ENCODE results near the gene SSR2. TPM values are rescaled to one million over a fixed set of nuclear protein-coding genes. Genes with fewer than 3 reads are reported as not detected.

SSR2 gene
- total RNA-seq, 2 donors from 2014 or later: 147 to 173 TPM

- no peak for DNase-seq (ENCODE audit: low spot score)
- intact Hi-C loops (cut with DNase I): no loop called here
Measured at GRCh38 chr1:155977690-155978324, 42.9 kb downstream of the SSR2 start.

GRCh38 chr1:155976913-155977689, 43.6 kb downstream of the SSR2 start:
- no peak for DNase-seq (ENCODE audit: low spot score)
- intact Hi-C loops (cut with DNase I): no loop called here

GRCh38 chr1:155976062-155976912, 44.5 kb downstream of the SSR2 start:
- DNase-seq (ENCODE audit: low spot score): peak; percentile 88
- intact Hi-C loops (cut with DNase I): no loop called here

DNA sequence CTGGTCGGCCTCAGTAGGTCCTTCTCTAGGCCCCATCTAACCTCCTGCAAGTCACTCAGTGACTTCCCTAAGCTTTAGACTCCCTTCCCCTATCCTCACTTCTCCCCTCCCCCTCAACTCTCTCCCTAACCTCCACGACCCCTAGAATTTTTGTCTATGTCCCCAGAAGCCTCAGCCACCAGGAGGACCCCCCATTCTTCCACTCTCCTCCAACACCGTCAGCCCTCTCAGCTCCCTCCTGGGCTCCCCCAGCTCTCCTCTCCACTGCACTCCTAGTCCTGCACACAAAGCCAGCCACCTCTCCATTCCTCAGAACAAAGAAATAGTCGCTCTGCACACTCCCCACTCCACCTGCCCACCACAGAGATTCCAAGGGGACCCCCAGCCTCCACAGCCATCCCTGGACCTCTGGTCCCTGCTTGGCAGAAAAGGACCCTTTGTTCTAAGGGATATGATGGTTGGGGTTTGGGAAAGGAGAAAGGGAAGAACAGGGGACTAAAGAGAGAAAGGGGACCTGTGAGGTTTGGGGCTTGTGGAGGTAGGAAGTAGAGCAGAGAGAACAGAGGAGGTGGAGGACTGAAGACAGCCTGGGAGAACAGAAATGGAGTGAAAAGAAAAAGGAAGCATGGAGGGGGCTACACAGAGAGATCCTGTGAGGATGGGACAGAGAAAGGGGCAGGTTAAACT, 45.2 kb downstream of the SSR2 start:
- no peak for DNase-seq (ENCODE audit: low spot score)
- intact Hi-C loops (cut with DNase I): no loop called here

GRCh38 chr1:155974208-155975115, 46.3 kb downstream of the SSR2 start:
- intact Hi-C loops (cut with DNase I): no loop called here

DNA sequence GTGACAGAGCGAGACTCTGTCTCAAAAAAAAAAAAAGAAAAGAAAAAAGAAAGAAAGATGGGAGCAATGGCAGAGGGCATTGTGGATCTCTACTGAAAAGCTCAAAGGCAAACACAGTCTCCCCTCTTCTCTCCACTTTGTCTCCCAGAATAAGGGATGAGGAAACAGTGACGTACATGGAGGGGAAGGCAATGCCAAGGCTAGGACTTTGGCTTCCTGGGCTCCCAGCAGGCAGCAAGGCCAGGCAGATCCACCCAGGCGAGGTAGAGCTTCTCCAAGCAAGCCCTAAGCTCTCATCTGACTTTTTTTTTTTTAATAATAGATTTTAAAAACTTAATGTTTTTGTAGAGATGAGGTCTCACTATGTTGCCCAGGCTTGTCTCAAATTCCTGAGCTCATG, 47.0 kb downstream of the SSR2 start:
- intact Hi-C loops (cut with DNase I): no loop called here
- DNase-seq (ENCODE audit: low spot score): no peak

More at GRCh38 chr1:155974208-155975115, 46.3 kb downstream of the SSR2 start:
- no peak for DNase-seq (ENCODE audit: low spot score)

- DNase-seq (ENCODE audit: low spot score): no peak
- intact Hi-C loops (cut with DNase I): loop anchor here in 1 of 2 donors (2.0 kb wide), 1 partner anchor 17 kb away; no protein-coding TSS in a partner anchor
Measured at GRCh38 chr1:155971910-155972809, 48.6 kb downstream of the SSR2 start.

- DNase-seq (ENCODE audit: low spot score): peak; percentile 94
- intact Hi-C loops (cut with DNase I): loop anchor here in 1 of 2 donors (2.0 kb wide), 1 partner anchor 18 kb away; no protein-coding TSS in a partner anchor
Measured at GRCh38 chr1:155970531-155971167, 50.1 kb downstream of the SSR2 start.

DNA sequence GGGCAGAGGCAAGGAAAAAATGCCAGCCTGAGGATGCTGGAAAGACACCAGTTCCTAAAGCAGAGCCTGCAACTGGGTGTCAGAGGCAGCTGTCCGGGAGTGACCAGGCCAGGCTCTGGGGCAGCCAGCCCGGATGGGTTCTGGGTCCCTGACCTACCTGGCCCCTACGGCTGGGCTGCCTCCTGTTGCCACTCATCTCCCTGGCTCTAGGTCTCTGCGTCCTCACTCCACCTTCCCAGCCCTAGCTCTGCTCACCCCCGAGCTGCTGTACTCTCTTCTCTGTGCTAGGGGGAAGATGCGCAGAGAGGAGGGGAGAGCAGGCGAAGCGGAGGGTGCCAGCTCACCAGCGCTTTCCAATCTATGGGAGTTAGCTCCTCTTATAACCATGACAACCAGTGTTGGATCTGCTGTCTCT, 51.4 kb downstream of the SSR2 start:
- DNase-seq (ENCODE audit: low spot score): no peak
- intact Hi-C loops (cut with DNase I): no loop called here

GRCh38 chr1:155968670-155969069, 52.1 kb downstream of the SSR2 start:
- intact Hi-C loops (cut with DNase I): no loop called here
- DNase-seq (ENCODE audit: low spot score): no peak

- no peak for DNase-seq (ENCODE audit: low spot score)
- intact Hi-C loops (cut with DNase I): no loop called here
Measured at GRCh38 chr1:155968051-155968400, 52.7 kb downstream of the SSR2 start.

- intact Hi-C loops (cut with DNase I): no loop called here
Measured at GRCh38 chr1:155967341-155968050, 53.3 kb downstream of the SSR2 start.

GRCh38 chr1:155966750-155967149, 54.0 kb downstream of the SSR2 start:
- intact Hi-C loops (cut with DNase I): no loop called here
- DNase-seq (ENCODE audit: low spot score): no peak

More at GRCh38 chr1:155967341-155968050, 53.3 kb downstream of the SSR2 start:
- DNase-seq (ENCODE audit: low spot score): no peak

GRCh38 chr1:155966135-155966534, 54.6 kb downstream of the SSR2 start:
- DNase-seq (ENCODE audit: low spot score): no peak
- intact Hi-C loops (cut with DNase I): no loop called here

- DNase-seq (ENCODE audit: low spot score): no peak
- intact Hi-C loops (cut with DNase I): no loop called here
Measured at GRCh38 chr1:155964193-155964592, 56.6 kb downstream of the SSR2 start.

- intact Hi-C loops (cut with DNase I): no loop called here
- no peak for DNase-seq (ENCODE audit: low spot score)
Measured at GRCh38 chr1:155962599-155963211, 58.0 kb downstream of the SSR2 start.
